Fibroblast of pulmonary artery (primary cell): ENCODE measurements around the gene CIART.
"Not testable (repeated sequence)": the region's sequence is repeated elsewhere in the genome, so short reads cannot be mapped to it uniquely, and the experiment has no call there.

Experiments used
- DNase-seq: peaks from one replicate; pipeline ENCODE4 v3.0.0-alpha.2; 2010; ENCODE audit warnings: low read depth
- H3K4me3 ChIP-seq: replicated peaks from 2 replicates; pipeline ENCODE4 v1.5.1; 2011; ENCODE audit warnings: low read depth, mild to moderate bottlenecking, control low read depth, low read length, moderate library complexity
- CTCF ChIP-seq: IDR thresholded peaks from 2 replicates; pipeline ENCODE4 v1.5.1; 2011; ENCODE audit warnings: mild to moderate bottlenecking, control low read depth, low read length, inconsistent platforms; ENCODE audit errors: missing control alignments

CIART gene

DNA sequence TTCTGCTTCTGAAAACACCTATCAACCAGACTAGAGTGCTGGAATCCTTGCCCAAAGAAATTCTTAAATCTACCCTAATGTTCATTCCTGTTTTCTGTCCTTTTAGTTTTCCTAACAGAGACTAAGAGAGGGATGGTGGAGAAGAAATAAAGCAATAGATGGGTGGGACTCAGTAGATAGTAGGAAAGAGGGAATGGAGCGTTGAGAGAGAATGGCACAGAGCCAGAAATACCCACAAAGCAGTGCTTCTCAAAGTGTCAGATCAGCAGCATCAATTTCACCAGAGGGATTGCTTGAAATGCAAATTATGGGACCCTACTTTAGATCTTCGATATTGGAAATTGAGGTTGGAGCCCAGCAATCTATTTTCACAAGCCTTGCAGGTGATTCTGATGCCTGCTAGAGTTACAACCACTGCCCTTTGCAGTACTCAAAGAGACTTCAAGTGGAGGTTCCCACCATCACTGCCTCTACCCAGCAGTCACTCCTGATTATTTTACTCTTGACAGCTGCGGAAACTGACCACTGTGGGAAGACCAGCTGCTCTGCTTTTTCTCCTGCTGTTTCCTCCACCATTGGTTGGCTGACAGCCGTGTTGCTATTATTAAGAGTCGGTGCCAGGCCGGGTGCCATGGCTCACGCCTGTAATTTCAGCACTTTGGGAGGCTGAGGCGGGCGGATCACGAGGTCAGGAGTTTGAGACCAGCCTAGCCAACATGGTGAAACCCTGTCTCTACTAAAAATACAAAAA lies 27.6 kb downstream of the CIART start:
- DNase-seq: no peak
- no peak for TF ChIP-seq CTCF
- no peak overlapping the region for H3K4me3 ChIP-seq

GRCh38 chr1:150311762-150312161 lies 29.4 kb downstream of the CIART start:
- H3K4me3 ChIP-seq: no peak overlapping the region
- no peak for DNase-seq
- no peak for TF ChIP-seq CTCF

DNA sequence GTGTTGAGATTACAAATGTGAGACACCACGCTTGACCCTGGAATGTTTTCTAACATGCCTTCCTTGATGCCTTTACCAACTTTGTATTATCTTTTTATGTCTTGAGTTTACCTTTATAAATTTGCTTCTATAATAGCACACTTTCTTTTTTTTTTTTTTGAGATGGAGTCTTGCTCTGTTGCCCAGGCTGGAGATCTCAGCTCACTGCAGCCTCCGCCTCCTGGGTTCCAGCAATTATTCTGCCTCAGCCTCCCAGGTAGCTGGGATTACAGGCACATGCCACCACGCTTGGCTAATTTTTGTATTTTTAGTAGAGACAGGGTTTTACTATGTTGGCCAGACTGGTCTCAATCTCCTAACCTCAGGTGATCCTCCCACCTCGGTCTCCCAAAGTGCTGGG lies 32.3 kb downstream of the CIART start:
- not testable (repeated sequence) for DNase-seq, H3K4me3 ChIP-seq

GRCh38 chr1:150320667-150320978 lies 38.3 kb downstream of the CIART start:
- DNase-seq: no peak
- no peak for TF ChIP-seq CTCF
- H3K4me3 ChIP-seq: peak overlapping the region; percentile 80

DNA sequence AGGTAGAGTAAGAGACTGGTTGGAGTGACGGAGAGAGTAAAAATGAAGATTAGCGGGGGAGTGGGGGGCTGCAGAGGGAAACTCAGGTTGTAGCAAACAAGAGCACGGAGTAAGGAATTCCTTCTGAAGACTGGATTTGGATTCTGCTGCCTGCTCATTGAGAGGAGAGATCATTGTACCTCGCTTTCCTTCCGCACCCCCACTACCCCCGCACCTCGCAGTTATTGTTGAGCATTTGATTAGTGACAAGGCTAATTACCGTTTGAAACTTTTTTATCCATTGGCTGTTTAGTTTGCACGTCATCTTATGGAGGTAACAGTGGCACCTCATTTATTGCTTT lies 39.4 kb downstream of the CIART start:
- no peak for DNase-seq
- peak overlapping the region; percentile 80 for H3K4me3 ChIP-seq
- no peak for TF ChIP-seq CTCF

GRCh38 chr1:150322310-150322709 lies 40.0 kb downstream of the CIART start:
- peak overlapping the region; percentile 80 for H3K4me3 ChIP-seq
- no peak for TF ChIP-seq CTCF
- peak; percentile 17 for DNase-seq

DNA sequence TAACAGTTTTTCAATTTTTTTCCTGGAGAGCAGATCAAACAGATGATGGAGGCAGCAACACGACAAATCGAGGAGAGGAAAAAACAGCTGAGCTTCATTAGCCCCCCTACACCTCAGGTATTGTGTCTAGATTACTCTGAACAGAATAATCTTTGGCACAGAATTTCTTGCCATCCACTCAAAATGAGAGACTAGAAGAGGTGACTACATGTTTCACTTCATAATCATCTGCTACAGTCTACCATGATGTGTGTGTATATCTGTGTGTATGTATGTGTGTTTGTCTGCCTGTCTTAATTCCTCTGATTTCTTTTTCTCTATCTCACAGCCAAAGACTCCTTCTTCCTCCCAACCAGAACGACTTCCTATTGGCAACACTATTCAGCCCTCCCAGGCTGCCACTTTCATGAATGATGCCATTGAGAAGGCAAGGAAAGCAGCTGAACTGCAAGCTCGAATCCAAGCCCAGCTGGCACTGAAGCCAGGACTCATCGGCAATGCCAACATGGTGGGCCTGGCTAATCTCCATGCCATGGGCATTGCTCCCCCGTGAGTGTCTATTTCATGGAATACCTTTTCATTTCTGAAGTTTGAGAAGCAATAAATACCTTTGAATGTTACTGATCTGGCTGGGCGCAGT lies 50.4 kb downstream of the CIART start:
- TF ChIP-seq CTCF: no peak
- DNase-seq: no peak
- H3K4me3 ChIP-seq: no peak overlapping the region
